K562 (cell line): ENCODE measurements around the gene RASAL1. TPM values are rescaled to one million over a fixed set of nuclear protein-coding genes. Genes with fewer than 3 reads are reported as not detected.
A peak's percentile ranks its signal among the peaks of the same experiment; 100 is the strongest.

Experiments used
- ATAC-seq: fragments of 200-7000 bp; cut with Tn5 transposase; 3 replicates; pipeline ENCODE4 v1.9.1; 2020; ENCODE audit warnings: moderate library complexity
- BruUV-seq: library from RNA; stranded (reverse); fragments of 400-500 nt; replicated peaks from 2 replicates; lab custom pipeline; 2021; lab: Mats Ljungman, UMichigan
- CTCF ChIA-PET: fragments of 300-600 bp; formaldehyde crosslinking; extraction: SDS; loops from one replicate; lab custom pipeline; 2021; ENCODE audit warnings: low intra/inter-chr PET ratio; lab: Yijun Ruan, JAX
- POLR2A ChIA-PET: fragments of 300-600, 350-650 bp; sonication (Branson Sonifier 250); formaldehyde crosslinking; extraction: SDS; loops from one replicate; lab custom pipeline; 2021; ENCODE audit warnings: antibody characterized with exemption, inconsistent platforms; lab: Yijun Ruan, JAX
- DNase-seq, 4 experiments: peaks; one replicate each; pipeline versions ENCODE4 v3.0.0 to v3.0.0-alpha.2; 2011 to 2018; ENCODE audit warnings: low spot score in 3 of 4, mixed read lengths in 3 of 4; ENCODE audit errors: extremely low read depth in 1 of 4
- FAIRE-seq: peaks from 2 replicates; lab custom pipeline; 2011; peaks lifted over from hg19 to GRCh38; lab: Jason Lieb, UNC
- H2AFZ ChIP-seq: 2 replicates; pipeline ENCODE4 v1.6.0; 2011; ENCODE audit warnings: low read depth, low read length, control low read depth, inconsistent platforms
- H3K27ac ChIP-seq: fragments of 200-600 bp; 3 replicates; pipeline ENCODE4 v1.8.0; 2011; ENCODE audit warnings: low read depth, mild to moderate bottlenecking, control low read depth, inconsistent platforms, low read length, moderate library complexity, mixed read lengths; ENCODE audit errors: extremely low read depth
- H3K27me3 ChIP-seq, 2 experiments: fragments of 300-600 bp in 1 of 2; 2 replicates in 1 of 2; 3 replicates in 1 of 2; pipeline versions ENCODE4 v1.6.0 to v1.8.0; 2011; ENCODE audit warnings: inconsistent platforms in 2 of 2, low read length in 2 of 2, mild to moderate bottlenecking in 1 of 2, mixed read lengths in 1 of 2, moderate library complexity in 1 of 2; ENCODE audit not compliant: control insufficient read depth in 2 of 2, insufficient read depth in 2 of 2
- H3K36me3 ChIP-seq: fragments of 300-600 bp; 3 replicates; pipeline ENCODE4 v1.8.0; 2011; ENCODE audit warnings: mild to moderate bottlenecking, low read length, inconsistent platforms; ENCODE audit not compliant: control insufficient read depth, insufficient read depth
- H3K4me1 ChIP-seq, 2 experiments: fragments of 200-600 bp in 1 of 2; replicated peaks in 1 of 2; 2 replicates in 1 of 2; 3 replicates in 1 of 2; pipeline versions ENCODE4 v1.5.1 to v1.8.0; 2011; ENCODE audit warnings: inconsistent platforms in 2 of 2, low read length in 2 of 2, mild to moderate bottlenecking in 1 of 2, mixed read lengths in 1 of 2, moderate library complexity in 1 of 2; ENCODE audit not compliant: control insufficient read depth in 2 of 2, insufficient read depth in 2 of 2
- H3K4me2 ChIP-seq: 2 replicates; pipeline ENCODE4 v1.6.1; 2011; ENCODE audit warnings: low read length, control low read depth, inconsistent platforms, mixed read lengths; ENCODE audit not compliant: insufficient read depth
- H3K4me3 ChIP-seq: fragments of 200-600 bp; sonication (generic), shearing (Covaris generic); 2 replicates; pipeline ENCODE4 v1.5.1; 2016; ENCODE audit warnings: control low read depth, inconsistent platforms
- H3K79me2 ChIP-seq: fragments of 200-600 bp; 3 replicates; pipeline ENCODE4 v1.8.0; 2011; ENCODE audit warnings: low read length, inconsistent platforms; ENCODE audit not compliant: control insufficient read depth, insufficient read depth
- H3K9ac ChIP-seq, 2 experiments: 2 replicates each; pipeline versions ENCODE4 v1.6.0 to v1.6.1; 2011; ENCODE audit warnings: low read depth in 2 of 2, low read length in 2 of 2, control low read depth in 1 of 2, inconsistent platforms in 1 of 2, mild to moderate bottlenecking in 1 of 2, mixed read lengths in 1 of 2; ENCODE audit not compliant: insufficient read depth in 1 of 2
- H3K9me1 ChIP-seq: one replicate; pipeline ENCODE4 v1.6.0; 2011; ENCODE audit warnings: inconsistent platforms, mild to moderate bottlenecking, low read length, moderate library complexity; ENCODE audit not compliant: control insufficient read depth, insufficient read depth
- H3K9me3 ChIP-seq: replicated peaks from 2 replicates; pipeline ENCODE4 v1.5.1; 2011; ENCODE audit warnings: low read depth, low read length, inconsistent platforms; ENCODE audit not compliant: control insufficient read depth, insufficient read depth
- H4K20me1 ChIP-seq: replicated peaks from 2 replicates; pipeline ENCODE4 v1.6.1; 2011; ENCODE audit warnings: low read length, inconsistent platforms, mixed read lengths; ENCODE audit not compliant: control insufficient read depth, insufficient read depth
- ATF3 ChIP-seq, 2 experiments: fragments of 450-650 bp in 1 of 2; sonication (generic) in 1 of 2; formaldehyde crosslinking in 1 of 2; IDR thresholded peaks in 1 of 2; conservative IDR thresholded peaks in 1 of 2; 2 replicates each; pipeline versions ENCODE4 v1.6.1 to v1.8.1; 2016 to 2023; ENCODE audit warnings: mild to moderate bottlenecking in 2 of 2, moderate library complexity in 2 of 2, inconsistent platforms in 1 of 2, missing genetic modification reagents in 1 of 2
- CBFA2T3 ChIP-seq: fragments of 450-650 bp; IDR thresholded peaks from 2 replicates; pipeline ENCODE4 v1.6.1; 2017
- CREB3 ChIP-seq: fragments of 450-650 bp; conservative IDR thresholded peaks from 2 replicates; pipeline ENCODE4 v1.6.1; 2016; ENCODE audit warnings: missing genetic modification characterization, low read depth, mild to moderate bottlenecking, missing compliant biosample characterization, moderate library complexity
- ETS2 ChIP-seq: IDR thresholded peaks from 2 replicates; pipeline ENCODE4 v1.6.1; 2016; ENCODE audit warnings: borderline replicate concordance, missing genetic modification characterization, mild to moderate bottlenecking, moderate library complexity, missing compliant biosample characterization; ENCODE audit not compliant: poor library complexity, severe bottlenecking
- FOSL1 ChIP-seq: fragments of 200-800 bp; sonication (Bioruptor generic); conservative IDR thresholded peaks from 2 replicates; pipeline ENCODE4 v1.6.1; 2016; ENCODE audit warnings: missing genetic modification characterization, missing compliant biosample characterization
- JUND ChIP-seq, 2 experiments: IDR thresholded peaks; 2 replicates in 1 of 2; 3 replicates in 1 of 2; pipeline ENCODE4 v1.6.1; 2011; ENCODE audit warnings: borderline replicate concordance in 2 of 2, low read depth in 2 of 2, low read length in 2 of 2, improper control_type of control experiment in 1 of 2, missing biosample characterization in 1 of 2, missing genetic modification characterization in 1 of 2, missing genetic modification reagents in 1 of 2
- KDM1A ChIP-seq, 2 experiments: fragments of 450-650 bp; IDR thresholded peaks; 2 replicates each; pipeline ENCODE4 v1.6.1; 2016; ENCODE audit warnings: mild to moderate bottlenecking in 2 of 2
- KLF6 ChIP-seq: fragments of 250-450 bp; sonication (Bioruptor Pico); IDR thresholded peaks from 2 replicates; pipeline ENCODE4 v1.4.0; 2020; ENCODE audit warnings: mild to moderate bottlenecking, moderate library complexity, borderline replicate concordance
- MITF ChIP-seq: IDR thresholded peaks from 2 replicates; pipeline ENCODE4 v1.6.1; 2014; ENCODE audit warnings: antibody characterized with exemption
- NR2F6 ChIP-seq: fragments of 450-650 bp; formaldehyde crosslinking; IDR thresholded peaks from 2 replicates; pipeline ENCODE4 v1.4.0; 2020; ENCODE audit warnings: mild to moderate bottlenecking
- WGBS: fragments of 100-300 bp; shearing (Covaris generic); methylation state at CpG from one replicate; pipeline ENCODE4 v1.1.6; 2016; ENCODE audit warnings: low coverage, mixed read lengths; ENCODE audit not compliant: insufficient coverage; ENCODE audit errors: missing lambda C conversion rate; 5-methylcytosine and 5-hydroxymethylcytosine counted together
- in situ Hi-C: fragments of 300-500 bp; cut with MboI; formaldehyde crosslinking; loops from 4 replicates; pipeline ENCODE4 v1.15.0; 2018; ENCODE audit warnings: inconsistent platforms, mixed read lengths
- intact Hi-C: fragments of 100-400 bp; cut with micrococcal nuclease; formaldehyde crosslinking; loops from 2 replicates; pipeline ENCODE4 v1.14.2; 2022
- polyA plus RNA-seq, 8 experiments: library from polyadenylated mRNA; depleted of rRNA in 4 of 8; stranded (reverse) in 5 of 8; unstranded in 3 of 8; fragments of >200 nt; fragmentation: Nextera tagmentation in 2 of 8; fragmentation: Illumina TruSeq in 1 of 8; extraction: Ambion mirVana in 2 of 8; extraction: Trizol in 1 of 8; gene quantifications; 2 replicates each; pipeline versions ENCODE4 v1.2.1 to v1.2.3, GENCODE V29; 2011 to 2014; ENCODE audit warnings: inconsistent platforms in 1 of 8, missing spikeins in 1 of 8
- total RNA-seq, 7 experiments: library from RNA; depleted of rRNA in 6 of 7; stranded (reverse); fragments of >200 nt in 6 of 7; fragmentation: Illumina TruSeq in 2 of 7; extraction: Trizol in 2 of 7; gene quantifications; 2 replicates each; pipeline versions ENCODE4 v1.2.1 to v1.2.3, GENCODE V29; 2011 to 2021; ENCODE audit warnings: low replicate concordance in 1 of 7

RASAL1 gene
- total and polyA plus RNA-seq, 9 of the 15 experiments (the other 6 are each of a cell fraction or from before 2014, with no cell fraction given) = 0.06 to 0.16 (median 0.14) TPM; not detected in 6

GRCh38 chr12:113180333-113180732 lies 44.8 kb upstream of the RASAL1 start:
- intact Hi-C loops = no loop called here
- POLR2A ChIA-PET = no interaction called here
- no peak for FAIRE-seq

More at GRCh38 chr12:113180333-113180732, 44.8 kb upstream of the RASAL1 start:
- H3K4me3 ChIP-seq = no peak overlapping the region
- no peaks in the 10 kb centered on the region for H3K27me3 ChIP-seq
- peaks cover 76% of the 10 kb centered on the region for H3K36me3 ChIP-seq
- no TSS peak for BruUV-seq
- WGBS = 56% methylated on average over 4 of the region's 4 CpGs
- ATAC-seq (no peak), DNase-seq (no peak)
- in situ Hi-C loops = loop anchor here (25.0 kb wide), 1 partner anchor 232 kb away; the partner anchor contains the start of genes SDS and SDSL
- no peaks in the 10 kb centered on the region for H3K9me1 ChIP-seq
- H3K79me2 ChIP-seq = peaks cover 52% of the 10 kb centered on the region
- H3K9me3 ChIP-seq = no peaks in the 10 kb centered on the region
- H3K4me2 ChIP-seq = no peak overlapping the region
- H3K27ac ChIP-seq = no peak overlapping the region
- no peak overlapping the region for H2AFZ ChIP-seq
- H4K20me1 ChIP-seq = peaks cover 9% of the 10 kb centered on the region
- TF ChIP-seq CREB3 (tag) = no peak
- peak; percentile 55 for TF ChIP-seq ATF3 (IDR thresholded peaks at IDR 0.05)
- TF ChIP-seq ATF3 (CRISPR knock-in tag; conservative IDR thresholded peaks at IDR 0.05) = no peak
- TF ChIP-seq KDM1A (IDR thresholded peaks at IDR 0.05) = peak in 1 of 2 experiments; percentile 59; a peak in 2 of 4 replicates
- peak; percentile 38 for TF ChIP-seq FOSL1 (tag)
- TF ChIP-seq KLF6 (CRISPR knock-in tag) = no peak
- TF ChIP-seq MITF = no peak
- no peak for TF ChIP-seq NR2F6
- peak; percentile 17; the same call in 1 of the 2 replicates for TF ChIP-seq CBFA2T3
- no peak for TF ChIP-seq ETS2 (tag)
- peak; percentile 62; the same call in 1 of the 2 replicates for TF ChIP-seq JUND (IDR thresholded peaks at IDR 0.05; ENCODE audit: borderline replicate concordance, low read depth, low read length)
- peak; percentile 44; the same call in 1 of the 3 replicates for TF ChIP-seq JUND (tag; IDR thresholded peaks at IDR 0.05; ENCODE audit: borderline replicate concordance, low read depth, low read length)
- H3K9ac ChIP-seq = no peak overlapping the region
- CTCF ChIA-PET = no interaction called here
- H3K4me1 ChIP-seq = peaks cover 10 to 20% of the 10 kb centered on the region in 2 experiments; a peak in 4 of 5 replicates
